ENCODE data around the gene CDKN1C.

Gene CDKN1C

DNA sequence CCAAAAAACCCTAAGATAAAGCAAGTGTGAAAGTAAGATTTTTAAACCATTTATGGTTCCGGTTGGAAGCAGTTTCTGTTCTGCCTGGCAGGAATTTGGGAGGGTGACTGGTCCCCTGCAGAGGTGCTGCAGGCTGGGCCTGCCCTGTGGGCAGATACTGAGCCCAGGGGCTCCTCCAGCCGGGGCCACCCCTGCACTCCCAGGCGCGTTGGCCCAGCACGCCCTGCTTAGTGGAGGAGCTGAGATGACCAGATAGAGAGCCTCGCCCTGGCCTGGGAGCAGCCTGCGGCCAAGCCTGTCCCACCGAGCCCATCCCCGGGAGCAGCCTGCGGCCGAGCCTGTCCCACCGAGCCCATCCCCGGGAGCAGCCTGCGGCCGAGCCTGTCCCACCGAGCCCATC is 35.7 kb upstream of the CDKN1C start:
- H3K27me3 ChIP-seq = peaks cover under 1% of the 10 kb centered on the region
- no peaks in the 10 kb centered on the region for H3K36me3 ChIP-seq
- no peak overlapping the region for H3K27ac ChIP-seq
- no peaks in the 10 kb centered on the region for H3K9me3 ChIP-seq
- TF ChIP-seq, protein P1, sequence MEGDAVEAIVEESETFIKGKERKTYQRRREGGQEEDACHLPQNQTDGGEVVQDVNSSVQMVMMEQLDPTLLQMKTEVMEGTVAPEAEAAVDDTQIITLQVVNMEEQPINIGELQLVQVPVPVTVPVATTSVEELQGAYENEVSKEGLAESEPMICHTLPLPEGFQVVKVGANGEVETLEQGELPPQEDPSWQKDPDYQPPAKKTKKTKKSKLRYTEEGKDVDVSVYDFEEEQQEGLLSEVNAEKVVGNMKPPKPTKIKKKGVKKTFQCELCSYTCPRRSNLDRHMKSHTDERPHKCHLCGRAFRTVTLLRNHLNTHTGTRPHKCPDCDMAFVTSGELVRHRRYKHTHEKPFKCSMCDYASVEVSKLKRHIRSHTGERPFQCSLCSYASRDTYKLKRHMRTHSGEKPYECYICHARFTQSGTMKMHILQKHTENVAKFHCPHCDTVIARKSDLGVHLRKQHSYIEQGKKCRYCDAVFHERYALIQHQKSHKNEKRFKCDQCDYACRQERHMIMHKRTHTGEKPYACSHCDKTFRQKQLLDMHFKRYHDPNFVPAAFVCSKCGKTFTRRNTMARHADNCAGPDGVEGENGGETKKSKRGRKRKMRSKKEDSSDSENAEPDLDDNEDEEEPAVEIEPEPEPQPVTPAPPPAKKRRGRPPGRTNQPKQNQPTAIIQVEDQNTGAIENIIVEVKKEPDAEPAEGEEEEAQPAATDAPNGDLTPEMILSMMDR (IDR thresholded peaks at IDR 0.05) = no peak
- H3K4me3 ChIP-seq (ENCODE audit: low read depth in 1 of 2, low read length in 1 of 2) = no peak overlapping the region
- no peaks in the 10 kb centered on the region for H3K4me1 ChIP-seq (ENCODE audit: control insufficient read depth in 1 of 2, insufficient read depth in 1 of 2, low read depth in 1 of 2, low read length in 1 of 2)

DNA sequence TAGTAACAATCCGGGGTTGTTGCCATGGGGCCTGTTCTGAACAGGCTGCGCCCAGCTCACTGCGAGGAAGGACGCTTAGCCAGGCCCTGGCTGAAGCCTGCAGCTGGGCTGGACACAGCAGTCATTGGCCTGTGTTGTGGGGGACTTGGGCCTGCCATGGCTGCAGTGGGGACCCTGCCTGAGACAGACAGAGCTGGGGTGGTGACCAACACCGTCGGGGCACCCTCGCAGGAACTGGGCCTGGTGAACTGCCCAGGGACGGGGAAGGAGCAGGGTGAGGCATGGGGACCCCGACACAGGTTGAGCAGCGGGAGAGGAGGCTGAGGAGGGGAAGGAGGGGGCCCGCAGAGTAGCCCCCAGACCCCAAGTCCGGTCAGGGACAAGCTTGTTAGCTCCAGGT is 34.8 kb upstream of the CDKN1C start:
- TF ChIP-seq, protein P1 (IDR thresholded peaks at IDR 0.05) = no peak
- Histone ChIP-seq H3K27me3 (no peaks in the 10 kb centered on the region), H3K4me1 (ENCODE audit: control insufficient read depth in 1 of 2, insufficient read depth in 1 of 2, low read depth in 1 of 2, low read length in 1 of 2) (no peaks in the 10 kb centered on the region), H3K4me3 (ENCODE audit: low read depth in 1 of 2, low read length in 1 of 2) (no peak overlapping the region), H3K9me3 (no peaks in the 10 kb centered on the region), H3K27ac (no peak overlapping the region), H3K36me3 (no peaks in the 10 kb centered on the region)

DNA sequence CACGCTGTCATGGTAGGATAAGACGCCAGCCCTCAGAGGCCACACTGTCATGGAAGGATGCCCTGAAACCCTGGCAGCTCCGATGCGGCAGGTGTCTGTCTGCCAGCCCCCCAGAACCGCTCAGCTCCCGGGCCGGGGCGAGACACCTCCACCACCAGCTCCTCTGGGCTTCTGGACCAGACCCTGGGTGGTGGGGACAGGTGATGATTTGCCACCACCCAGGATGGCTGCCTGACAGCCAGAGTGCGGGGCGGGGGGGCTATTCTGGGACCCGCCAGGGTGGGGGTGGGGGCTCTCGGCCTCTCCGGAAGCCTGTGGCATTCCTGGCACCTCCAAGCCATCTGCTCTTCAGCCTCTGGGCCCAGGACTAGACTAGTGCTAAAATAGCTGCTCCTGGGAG is 34.3 kb upstream of the CDKN1C start:
- H3K4me1 ChIP-seq (ENCODE audit: control insufficient read depth in 1 of 2, insufficient read depth in 1 of 2, low read depth in 1 of 2, low read length in 1 of 2) = no peaks in the 10 kb centered on the region
- H3K27me3 ChIP-seq = peaks cover 3% of the 10 kb centered on the region
- H3K36me3 ChIP-seq = no peaks in the 10 kb centered on the region
- H3K27ac ChIP-seq = no peak overlapping the region
- no peaks in the 10 kb centered on the region for H3K9me3 ChIP-seq
- no peak overlapping the region for H3K4me3 ChIP-seq (ENCODE audit: low read depth in 1 of 2, low read length in 1 of 2)
- TF ChIP-seq, protein P1 (IDR thresholded peaks at IDR 0.05) = no peak

DNA sequence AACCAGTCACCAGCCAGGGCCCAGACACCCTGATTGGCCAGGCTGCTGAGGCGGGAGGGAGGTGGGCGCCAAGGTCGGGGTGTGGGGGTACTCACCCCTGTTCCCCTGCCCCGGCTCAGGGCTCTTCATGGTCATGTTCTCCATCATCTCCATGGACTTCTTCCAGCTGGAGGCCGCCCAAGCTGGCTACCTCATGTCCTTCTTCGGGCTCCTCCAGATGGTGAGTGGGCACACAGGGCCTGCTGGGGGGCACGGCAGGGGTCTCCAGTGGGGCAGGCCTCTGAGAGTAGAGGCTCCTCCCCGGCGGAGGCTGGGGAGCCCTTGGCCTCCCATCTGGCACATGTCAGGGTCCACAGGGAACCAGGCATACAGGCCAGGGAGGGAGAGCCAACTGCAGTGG is 33.6 kb upstream of the CDKN1C start:
- no peak overlapping the region for H3K4me3 ChIP-seq (ENCODE audit: low read depth in 1 of 2, low read length in 1 of 2)
- H3K9me3 ChIP-seq = no peaks in the 10 kb centered on the region
- no peak overlapping the region for H3K27ac ChIP-seq
- peaks cover 10% of the 10 kb centered on the region for H3K27me3 ChIP-seq
- TF ChIP-seq, protein P1 (IDR thresholded peaks at IDR 0.05) = no peak
- no peaks in the 10 kb centered on the region for H3K4me1 ChIP-seq (ENCODE audit: control insufficient read depth in 1 of 2, insufficient read depth in 1 of 2, low read depth in 1 of 2, low read length in 1 of 2)
- no peaks in the 10 kb centered on the region for H3K36me3 ChIP-seq

DNA sequence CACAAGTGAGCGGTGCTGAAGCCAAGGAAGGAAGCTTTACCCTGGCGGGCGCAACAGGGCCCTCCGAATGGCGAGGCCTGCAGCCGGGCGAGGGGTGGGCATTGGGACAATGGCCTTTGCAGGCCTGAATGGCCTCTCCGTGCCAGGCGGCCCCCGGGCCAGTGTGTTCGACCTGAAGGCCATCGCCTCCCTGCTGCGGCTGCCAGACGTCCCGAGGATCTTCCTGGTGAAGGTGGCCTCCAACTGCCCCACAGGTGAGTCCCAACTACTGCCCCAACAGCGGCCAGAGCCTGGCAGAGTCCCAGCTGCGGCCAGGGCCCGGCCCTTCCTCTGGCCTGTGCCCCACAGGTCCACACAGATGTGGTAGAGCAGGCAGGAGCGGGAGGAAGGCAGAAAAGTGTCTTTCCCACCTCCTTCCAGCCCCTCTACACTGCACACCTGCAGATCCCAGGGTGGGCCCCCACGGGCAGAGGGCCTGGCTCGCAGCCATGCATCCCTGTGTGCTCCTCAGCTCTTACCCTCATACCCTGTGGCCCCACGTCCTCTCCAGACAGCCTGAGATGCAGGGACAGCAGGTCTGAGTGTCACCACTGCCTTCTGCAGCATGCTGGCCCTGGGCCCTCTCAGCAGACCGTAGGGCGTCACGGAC is 32.4 kb upstream of the CDKN1C start:
- Histone ChIP-seq H3K27me3 (peaks cover 22% of the 10 kb centered on the region), H3K4me1 (ENCODE audit: control insufficient read depth in 1 of 2, insufficient read depth in 1 of 2, low read depth in 1 of 2, low read length in 1 of 2) (no peaks in the 10 kb centered on the region), H3K36me3 (no peaks in the 10 kb centered on the region), H3K27ac (no peak overlapping the region), H3K9me3 (no peaks in the 10 kb centered on the region), H3K4me3 (ENCODE audit: low read depth in 1 of 2, low read length in 1 of 2) (no peak overlapping the region)
- TF ChIP-seq, protein P1 (IDR thresholded peaks at IDR 0.05) = no peak
